HepG2 (cell line): ENCODE data around the gene SLC6A12. TPM values are rescaled to one million over a fixed set of nuclear protein-coding genes. Genes with fewer than 3 reads are reported as not detected.

Source experiments
- ATAC-seq: fragments of 200-7000 bp; cut with Tn5 transposase; 3 replicates; pipeline ENCODE4 v1.9.1; 2020; ENCODE audit warnings: mild to moderate bottlenecking, moderate library complexity
- BruUV-seq: library from RNA; stranded (reverse); fragments of 400-500 nt; replicated peaks from 2 replicates; lab custom pipeline; 2021; lab: Mats Ljungman, UMichigan
- CTCF ChIA-PET: fragments of 300-600 bp; formaldehyde crosslinking; extraction: SDS; loops from one replicate; lab custom pipeline; 2021; ENCODE audit warnings: low total read pairs, inconsistent platforms, low intra/inter-chr PET ratio; lab: Yijun Ruan, JAX
- POLR2A ChIA-PET: fragments of 350-600 bp; sonication (Branson Sonifier 250); formaldehyde crosslinking; loops from one replicate; lab custom pipeline; 2020; ENCODE audit warnings: antibody characterized with exemption, inconsistent platforms; lab: Yijun Ruan, JAX
- DNase-seq: peaks from one replicate; pipeline ENCODE4 v3.0.0-alpha.2; 2015; ENCODE audit warnings: low spot score
- FAIRE-seq: peaks from 3 replicates; lab custom pipeline; 2011; peaks lifted over from hg19 to GRCh38; lab: Jason Lieb, UNC
- H2AFZ ChIP-seq: one replicate; pipeline ENCODE4 v1.6.1; 2011; ENCODE audit warnings: low read length, inconsistent platforms
- H3K27ac ChIP-seq: fragments of 300-600 bp; 3 replicates; pipeline ENCODE4 v1.8.0; 2011; ENCODE audit warnings: mixed run types, mild to moderate bottlenecking, mixed read lengths, low read length, inconsistent platforms; ENCODE audit not compliant: insufficient read depth; ENCODE audit errors: extremely low read length
- H3K27me3 ChIP-seq, 2 experiments: fragments of 200-600 bp in 1 of 2; 2 replicates in 1 of 2; 3 replicates in 1 of 2; pipeline versions ENCODE4 v1.6.0 to v1.8.0; 2011; ENCODE audit warnings: low read length in 2 of 2, mild to moderate bottlenecking in 2 of 2, moderate library complexity in 2 of 2, inconsistent platforms in 1 of 2; ENCODE audit not compliant: insufficient read depth in 2 of 2, control insufficient read depth in 1 of 2
- H3K36me3 ChIP-seq, 2 experiments: fragments of 200-600 bp in 1 of 2; replicated peaks in 1 of 2; 2 replicates in 1 of 2; 3 replicates in 1 of 2; pipeline versions ENCODE4 v1.5.1 to v1.8.0; 2011; ENCODE audit warnings: low read length in 2 of 2, inconsistent platforms in 1 of 2; ENCODE audit not compliant: insufficient read depth in 2 of 2, control insufficient read depth in 1 of 2
- H3K4me1 ChIP-seq: 2 replicates; pipeline ENCODE4 v1.5.1; 2012; ENCODE audit warnings: low read length, inconsistent platforms; ENCODE audit not compliant: insufficient read depth
- H3K4me2 ChIP-seq: 2 replicates; pipeline ENCODE4 v1.6.0; 2011; ENCODE audit warnings: low read depth, low read length, inconsistent platforms
- H3K4me3 ChIP-seq, 3 experiments: fragments of 200-600 bp in 1 of 3; sonication (generic), shearing (Covaris generic) in 1 of 3; replicated peaks in 1 of 3; 2 replicates each; pipeline ENCODE4 v1.5.1; 2011 to 2016; ENCODE audit warnings: low read length in 3 of 3, inconsistent platforms in 2 of 3, low read depth in 2 of 3, mild to moderate bottlenecking in 2 of 3, control low read depth in 1 of 3, mixed read lengths in 1 of 3; ENCODE audit not compliant: insufficient read depth in 1 of 3
- H3K79me2 ChIP-seq: one replicate; pipeline ENCODE4 v1.6.1; 2011; ENCODE audit warnings: low read length, inconsistent platforms; ENCODE audit not compliant: insufficient read depth
- H3K9ac ChIP-seq: 2 replicates; pipeline ENCODE4 v1.6.0; 2011; ENCODE audit warnings: mild to moderate bottlenecking, low read depth, low read length, inconsistent platforms; ENCODE audit not compliant: insufficient read depth
- H3K9me3 ChIP-seq: 2 replicates; pipeline ENCODE4 v1.5.1; 2012; ENCODE audit warnings: mild to moderate bottlenecking, low read length
- H4K20me1 ChIP-seq: 2 replicates; pipeline ENCODE4 v1.6.0; 2011; ENCODE audit warnings: inconsistent platforms, mild to moderate bottlenecking, low read length, moderate library complexity; ENCODE audit not compliant: insufficient read depth
- FOSL2 ChIP-seq: sonication (generic); formaldehyde crosslinking; IDR thresholded peaks from 2 replicates; pipeline ENCODE4 v1.4.0; 2020; ENCODE audit warnings: missing genetic modification reagents
- FOXA1 ChIP-seq, 2 experiments: fragments of 450-650 bp in 1 of 2; sonication (generic) in 1 of 2; formaldehyde crosslinking in 1 of 2; IDR thresholded peaks; 2 replicates each; pipeline versions ENCODE4 v1.4.0 to v1.6.1; 2016 to 2020; ENCODE audit warnings: missing genetic modification reagents in 1 of 2
- GABPA ChIP-seq, 2 experiments: IDR thresholded peaks; 2 replicates each; pipeline ENCODE4 v1.6.1; 2011 to 2016; ENCODE audit warnings: low read depth in 2 of 2, low read length in 1 of 2, missing biosample characterization in 1 of 2, missing genetic modification characterization in 1 of 2
- HMG20B ChIP-seq: conservative IDR thresholded peaks from 2 replicates; pipeline ENCODE4 v1.6.1; 2016; ENCODE audit warnings: missing genetic modification reagents, missing compliant biosample characterization
- HNRNPL ChIP-seq: fragments of 200-400 bp; formaldehyde crosslinking; IDR thresholded peaks from 2 replicates; pipeline ENCODE4 v1.6.1; 2017; ENCODE audit warnings: mild to moderate bottlenecking, low read depth, low read length
- JUN ChIP-seq: sonication (generic); formaldehyde crosslinking; IDR thresholded peaks from 2 replicates; pipeline ENCODE4 v1.4.0; 2020; ENCODE audit warnings: mild to moderate bottlenecking, missing genetic modification reagents
- RBFOX2 ChIP-seq: fragments of 200-400 bp; formaldehyde crosslinking; IDR thresholded peaks from 2 replicates; pipeline ENCODE4 v1.6.1; 2017; ENCODE audit warnings: low read depth, mild to moderate bottlenecking, low read length
- ZNF101 ChIP-seq: sonication (generic); formaldehyde crosslinking; IDR thresholded peaks from 2 replicates; pipeline ENCODE4 v1.4.0; 2020; ENCODE audit warnings: mild to moderate bottlenecking, low read depth, missing genetic modification reagents, borderline replicate concordance
- ZNF136 ChIP-seq: sonication (generic); formaldehyde crosslinking; IDR thresholded peaks from 2 replicates; pipeline ENCODE4 v1.8.1; 2022; ENCODE audit warnings: low read depth, mild to moderate bottlenecking, moderate library complexity, missing genetic modification reagents
- ZNF432 ChIP-seq: sonication (generic); formaldehyde crosslinking; IDR thresholded peaks from 2 replicates; pipeline ENCODE4 v1.5.0; 2020; ENCODE audit warnings: missing genetic modification reagents, mild to moderate bottlenecking, borderline replicate concordance
- ZNF530 ChIP-seq: sonication (generic); formaldehyde crosslinking; IDR thresholded peaks from 2 replicates; pipeline ENCODE4 v1.5.0; 2020; ENCODE audit warnings: low read depth, mild to moderate bottlenecking, missing genetic modification reagents
- ZNF768 ChIP-seq: sonication (generic); formaldehyde crosslinking; IDR thresholded peaks from 2 replicates; pipeline ENCODE4 v1.4.0; 2020; ENCODE audit warnings: missing genetic modification reagents
- WGBS: methylation state at CpG from one replicate; pipeline ENCODE4 v1.1.6; 2017; ENCODE audit warnings: low lambda C conversion rate; 5-methylcytosine and 5-hydroxymethylcytosine counted together
- in situ Hi-C: cut with HindIII; loops from 2 replicates; pipeline ENCODE4 v1.10.0; 2017; ENCODE audit warnings: low pct_unique_long_range_greater_than_20kb; ENCODE audit not compliant: extremely low pct_ligation_motif_present
- intact Hi-C: fragments of 100-400 bp; cut with micrococcal nuclease; formaldehyde crosslinking; loops from one replicate; pipeline ENCODE4 v1.10.0; 2022; ENCODE audit not compliant: unreplicated experiment
- polyA plus RNA-seq, 8 experiments: library from polyadenylated mRNA; depleted of rRNA in 3 of 8; stranded (reverse) in 7 of 8; unstranded in 1 of 8; fragments of >200 nt; fragmentation: Illumina TruSeq in 4 of 8; extraction: Trizol in 4 of 8; gene quantifications; 2 replicates each; pipeline versions ENCODE4 v1.2.1 to v1.2.3, GENCODE V29; 2011 to 2016; ENCODE audit warnings: low read depth in 4 of 8, missing spikeins in 1 of 8, mixed read lengths in 1 of 8; ENCODE audit not compliant: insufficient read depth in 1 of 8
- total RNA-seq, 5 experiments: library from RNA; depleted of rRNA; stranded (reverse); fragments of >200 nt; fragmentation: Illumina TruSeq; extraction: Trizol; gene quantifications; 2 replicates each; pipeline ENCODE4 v1.2.3, GENCODE V29; 2016; ENCODE audit warnings: low read depth in 1 of 5

SLC6A12 gene
- total and polyA plus RNA-seq, 2 of the 13 experiments (the other 11 are each of a cell fraction or from before 2014, with no cell fraction given): 3.7 to 18.8 TPM

DNA sequence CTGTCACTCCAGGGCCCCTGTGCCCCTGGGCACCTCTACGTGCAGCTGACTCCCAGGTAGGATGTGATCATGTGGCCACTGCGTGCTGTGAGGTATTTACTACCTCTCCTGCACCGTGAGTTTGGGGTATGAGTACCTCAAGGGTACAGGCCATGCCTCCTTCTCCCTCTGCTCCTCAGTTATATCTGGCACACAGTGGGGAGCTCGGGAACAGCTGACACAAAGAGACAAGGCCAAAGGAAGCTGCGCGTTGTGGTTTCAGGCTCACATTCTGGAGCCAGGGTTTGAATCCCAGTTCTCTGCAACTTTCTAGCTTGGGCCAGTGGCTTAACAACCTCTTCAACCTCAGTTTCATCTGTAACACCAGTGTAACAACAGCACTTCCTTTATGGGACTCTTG is 7.8 kb upstream of the SLC6A12 start:
- no peak for ATAC-seq
- in situ Hi-C loops (no loop called here), intact Hi-C loops (no loop called here)
- Histone ChIP-seq H3K4me2 (no peak overlapping the region), H3K4me3 (no peak overlapping the region), H3K36me3 (no peaks in the 10 kb centered on the region), H3K4me1 (peaks cover 7% of the 10 kb centered on the region), H4K20me1 (no peaks in the 10 kb centered on the region)
- POLR2A ChIA-PET: no interaction called here
- DNase-seq: no peak
- no peak for TF ChIP-seq FOSL2 (CRISPR knock-in tag)
- TF ChIP-seq ZNF530 (CRISPR knock-in tag): no peak
- no peak for TF ChIP-seq RBFOX2
- TF ChIP-seq ZNF432 (CRISPR knock-in tag): no peak
- TF ChIP-seq ZNF136: no peak
- no peak for TF ChIP-seq FOXA1 (IDR thresholded peaks at IDR 0.05)
- TF ChIP-seq FOXA1 (CRISPR knock-in tag; IDR thresholded peaks at IDR 0.05): no peak
- no peak for TF ChIP-seq HNRNPL
- no peak for TF ChIP-seq GABPA (IDR thresholded peaks at IDR 0.05; ENCODE audit: low read depth, low read length)
- no peak for TF ChIP-seq GABPA (CRISPR knock-in tag; IDR thresholded peaks at IDR 0.05; ENCODE audit: low read depth)
- no peak for TF ChIP-seq ZNF101 (CRISPR knock-in tag)
- TF ChIP-seq ZNF768 (CRISPR knock-in tag): no peak
- TF ChIP-seq HMG20B (CRISPR knock-in tag): no peak
- no peak for TF ChIP-seq JUN
- TF ChIP-seq, all 625 proteins: peak for 0
- Histone ChIP-seq H3K9me3 (no peaks in the 10 kb centered on the region), H3K9ac (no peak overlapping the region), H3K27me3 (peaks cover 0 to 1% of the 10 kb centered on the region in 2 experiments; a peak in 1 of 5 replicates), H3K27ac (no peak overlapping the region), H3K79me2 (no peaks in the 10 kb centered on the region), H2AFZ (no peak overlapping the region)
- FAIRE-seq: no peak
- BruUV-seq: no TSS peak
- CTCF ChIA-PET: no interaction called here
- WGBS: 61% methylated on average over 6 of the region's 6 CpGs
